CD4-positive, alpha-beta T cell (primary cell): Measurements from ENCODE around the gene MAP4K2. TPM values are rescaled to one million over a fixed set of nuclear protein-coding genes. Genes with fewer than 3 reads are reported as not detected.

ENCODE experiments used
- ATAC-seq: fragments of 200-7000 bp; cut with Tn5 transposase; one replicate; pipeline ENCODE4 v1.10.0; 2022; ENCODE audit warnings: mild to moderate bottlenecking; ENCODE audit not compliant: poor library complexity
- CTCF ChIA-PET: fragments of 350-600 bp; sonication (Branson Sonifier 250); formaldehyde crosslinking; loops from one replicate; lab custom pipeline; 2021; ENCODE audit warnings: antibody characterized with exemption, inconsistent platforms; lab: Charles Lee
- POLR2A ChIA-PET: fragments of 350-600 bp; sonication (Branson Sonifier 250); formaldehyde crosslinking; loops from one replicate; lab custom pipeline; 2021; ENCODE audit warnings: antibody characterized with exemption, inconsistent platforms; lab: Charles Lee
- DNase-seq, 14 experiments: peaks; one replicate each; pipeline ENCODE4 v3.0.0-alpha.2; 2013 to 2020; ENCODE audit warnings: mixed read lengths in 2 of 14
- H3K27ac ChIP-seq, 2 donors: one replicate each; pipeline versions ENCODE4 v1.5.1 to v1.7.0; 2013; ENCODE audit warnings: low read length in 2 of 2, low read depth in 1 of 2, mild to moderate bottlenecking in 1 of 2
- H3K27me3 ChIP-seq, 2 experiments: 1 replicate in 1 of 2; 2 replicates in 1 of 2; pipeline versions ENCODE4 v1.6.1 to v1.7.0; 2013; ENCODE audit warnings: low read length in 2 of 2, control low read depth in 1 of 2, mild to moderate bottlenecking in 1 of 2, moderate library complexity in 1 of 2; ENCODE audit not compliant: insufficient read depth in 2 of 2, control insufficient read depth in 1 of 2
- H3K36me3 ChIP-seq: one replicate; pipeline ENCODE4 v1.6.1; 2013; ENCODE audit warnings: low read length, control low read depth; ENCODE audit not compliant: insufficient read depth
- H3K4me1 ChIP-seq: one replicate; pipeline ENCODE4 v1.6.1; 2013; ENCODE audit warnings: low read length, control low read depth; ENCODE audit not compliant: insufficient read depth
- H3K4me3 ChIP-seq: one replicate; pipeline ENCODE4 v1.5.1; 2013; ENCODE audit warnings: mild to moderate bottlenecking, low read length, moderate library complexity
- H3K9me3 ChIP-seq, 2 experiments: 1 replicate in 1 of 2; 2 replicates in 1 of 2; pipeline versions ENCODE4 v1.6.1 to v1.7.0; 2013; ENCODE audit warnings: low read length in 2 of 2, mild to moderate bottlenecking in 2 of 2, control low read depth in 1 of 2, moderate library complexity in 1 of 2; ENCODE audit not compliant: control insufficient read depth in 1 of 2, insufficient read depth in 1 of 2
- H3K27ac Mint-ChIP-seq: one replicate; pipeline ENCODE4 v1.8.0; 2020; ENCODE audit warnings: mixed read lengths
- H3K27me3 Mint-ChIP-seq: one replicate; pipeline ENCODE4 v1.8.0; 2021; ENCODE audit warnings: mixed read lengths
- H3K36me3 Mint-ChIP-seq: one replicate; pipeline ENCODE4 v1.8.0; 2021; ENCODE audit warnings: low read depth, mixed read lengths
- H3K4me1 Mint-ChIP-seq: one replicate; pipeline ENCODE4 v1.8.0; 2021; ENCODE audit warnings: low read depth, mixed read lengths
- H3K4me3 Mint-ChIP-seq: one replicate; pipeline ENCODE4 v1.8.0; 2020; ENCODE audit warnings: mild to moderate bottlenecking, mixed read lengths
- H3K9me3 Mint-ChIP-seq: one replicate; pipeline ENCODE4 v1.8.0; 2020; ENCODE audit warnings: mixed read lengths
- intact Hi-C, 2 experiments: fragments of 100-400 bp; cut with DNase I in 1 of 2; cut with micrococcal nuclease in 1 of 2; formaldehyde crosslinking; loops; one replicate each; pipeline versions ENCODE4 v1.15.1 to v1.9.0; 2023 to 2025; cut with DNase I, micrococcal nuclease
- total RNA-seq, 174 experiments: library from RNA in 2 of 174; stranded (reverse) in 2 of 174; gene quantifications; one replicate each; pipeline ENCODE4 v1.2.3 and lab custom pipeline; 2021 to 2026
- TF ChIP-seq, protein P1 (sequence below): fragments of 200-600 bp; IDR thresholded peaks from one replicate; pipeline ENCODE4 v1.8.0; 2022; ENCODE audit warnings: antibody characterized with exemption, mild to moderate bottlenecking

The MAP4K2 gene
- total RNA-seq, 2 experiments from 2014 or later: 71.9 to 74.1 TPM

DNA sequence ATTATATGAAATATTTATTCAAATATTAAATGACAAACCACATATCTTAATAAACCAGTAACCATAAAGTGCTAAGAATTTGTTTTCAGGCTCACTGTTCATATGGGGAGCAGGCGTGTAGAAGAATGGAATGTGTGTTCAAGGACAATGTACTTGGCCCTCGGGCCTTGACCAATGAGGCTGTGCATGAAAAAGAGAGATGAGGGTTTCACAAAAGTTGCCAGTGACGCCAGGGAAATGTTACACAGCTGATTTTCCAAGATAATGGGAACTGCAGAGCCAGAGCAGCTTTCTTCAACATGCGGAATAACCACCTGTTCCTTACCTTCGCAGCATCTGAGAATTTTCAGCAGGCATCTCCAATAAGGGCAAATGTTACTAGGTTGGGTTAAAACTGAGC is 28.9 kb downstream of the MAP4K2 start:
- H3K27me3 Mint-ChIP-seq: no peaks in the 10 kb centered on the region
- TF ChIP-seq, protein P1, sequence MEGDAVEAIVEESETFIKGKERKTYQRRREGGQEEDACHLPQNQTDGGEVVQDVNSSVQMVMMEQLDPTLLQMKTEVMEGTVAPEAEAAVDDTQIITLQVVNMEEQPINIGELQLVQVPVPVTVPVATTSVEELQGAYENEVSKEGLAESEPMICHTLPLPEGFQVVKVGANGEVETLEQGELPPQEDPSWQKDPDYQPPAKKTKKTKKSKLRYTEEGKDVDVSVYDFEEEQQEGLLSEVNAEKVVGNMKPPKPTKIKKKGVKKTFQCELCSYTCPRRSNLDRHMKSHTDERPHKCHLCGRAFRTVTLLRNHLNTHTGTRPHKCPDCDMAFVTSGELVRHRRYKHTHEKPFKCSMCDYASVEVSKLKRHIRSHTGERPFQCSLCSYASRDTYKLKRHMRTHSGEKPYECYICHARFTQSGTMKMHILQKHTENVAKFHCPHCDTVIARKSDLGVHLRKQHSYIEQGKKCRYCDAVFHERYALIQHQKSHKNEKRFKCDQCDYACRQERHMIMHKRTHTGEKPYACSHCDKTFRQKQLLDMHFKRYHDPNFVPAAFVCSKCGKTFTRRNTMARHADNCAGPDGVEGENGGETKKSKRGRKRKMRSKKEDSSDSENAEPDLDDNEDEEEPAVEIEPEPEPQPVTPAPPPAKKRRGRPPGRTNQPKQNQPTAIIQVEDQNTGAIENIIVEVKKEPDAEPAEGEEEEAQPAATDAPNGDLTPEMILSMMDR: no peak
- no peak for ATAC-seq
- peaks cover 69% of the 10 kb centered on the region for H3K4me1 ChIP-seq
- no peak overlapping the region for H3K4me3 ChIP-seq
- no peak for DNase-seq
- H3K9me3 ChIP-seq: no peaks in the 10 kb centered on the region
- H3K36me3 Mint-ChIP-seq: peaks cover 92% of the 10 kb centered on the region
- no peak overlapping the region for H3K27ac ChIP-seq
- CTCF ChIA-PET: interaction anchor here (1.2 to 4.1 kb wide), 2 partner anchors 28 to 31 kb away, joined by 3 to 28 read pairs; partner anchors contain the start of gene RASGRP2
- peak overlapping the region; percentile 92 for H3K27ac Mint-ChIP-seq
- peaks cover 82% of the 10 kb centered on the region for H3K36me3 ChIP-seq
- POLR2A ChIA-PET: interaction anchor here (1.2 to 11.6 kb wide), 5 partner anchors 9 to 85 kb away, joined by 3 to 596 read pairs (median 9); partner anchors contain the start of genes MAP4K2, PYGM and RASGRP2
- H3K9me3 Mint-ChIP-seq: no peaks in the 10 kb centered on the region
- no peaks in the 10 kb centered on the region for H3K27me3 ChIP-seq
- intact Hi-C loops: loop anchor here in 1 of 2 experiments (10.0 kb wide), 1 partner anchor 91 kb away; no protein-coding TSS in a partner anchor
- peaks cover 87% of the 10 kb centered on the region for H3K4me1 Mint-ChIP-seq
- peak overlapping the region; percentile 95 for H3K4me3 Mint-ChIP-seq

DNA sequence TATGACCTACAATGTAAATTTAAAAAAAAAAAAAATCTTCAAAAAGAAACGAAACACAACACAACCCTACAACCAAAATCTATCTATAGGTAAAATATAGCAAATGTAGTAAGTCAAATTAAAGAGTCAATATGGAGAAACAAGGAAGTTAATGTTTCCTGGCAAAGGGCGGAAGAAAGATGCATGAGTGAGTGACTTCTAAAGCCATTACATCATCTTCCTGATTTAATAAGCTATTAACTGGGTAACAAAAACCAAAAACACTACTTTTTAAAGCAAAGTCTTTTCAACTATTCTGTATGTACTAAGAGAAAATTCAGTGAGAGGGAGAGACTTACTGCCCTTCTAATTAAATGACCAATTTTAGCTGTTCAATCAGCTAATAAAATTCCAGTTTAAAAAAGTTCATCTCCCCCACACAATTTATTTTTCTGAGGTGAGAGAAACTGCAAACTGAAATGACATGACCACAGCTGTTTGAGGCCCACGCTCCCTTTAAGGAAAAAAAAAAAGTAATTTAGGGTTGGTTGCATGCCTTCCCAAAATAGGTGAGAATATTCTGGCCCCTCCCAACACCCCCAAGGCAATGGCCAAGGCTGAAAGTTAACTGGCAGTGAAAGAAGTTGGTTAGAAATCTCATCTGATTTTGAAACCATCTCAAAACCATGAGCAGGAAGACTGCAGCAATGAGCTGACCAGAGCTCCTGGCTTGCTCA is 30.6 kb downstream of the MAP4K2 start:
- DNase-seq (peak in 3 of 14 experiments; percentile 6 to 51 (median 45)), ATAC-seq (no peak)
- H3K27me3 Mint-ChIP-seq: no peaks in the 10 kb centered on the region
- peaks cover 86% of the 10 kb centered on the region for H3K4me1 ChIP-seq
- intact Hi-C loops: loop anchor here in 1 of 2 experiments (10.0 kb wide), 1 partner anchor 92 kb away; no protein-coding TSS in a partner anchor
- peak overlapping the region; percentile 74 for H3K4me3 Mint-ChIP-seq
- H3K9me3 Mint-ChIP-seq: no peaks in the 10 kb centered on the region
- H3K4me3 ChIP-seq: no peak overlapping the region
- H3K4me1 Mint-ChIP-seq: peaks cover 97% of the 10 kb centered on the region
- CTCF ChIA-PET: interaction anchor here (3.1 kb wide), 1 partner anchor 29 kb away, joined by 20 read pairs; the partner anchor contains the start of gene RASGRP2
- peak overlapping the region; percentile 5 to 43 for H3K27ac ChIP-seq
- H3K36me3 Mint-ChIP-seq: peaks cover 100% of the 10 kb centered on the region
- POLR2A ChIA-PET: interaction anchor here (0.9 to 11.6 kb wide), 5 partner anchors 7 to 87 kb away, joined by 3 to 596 read pairs (median 8); partner anchors contain the start of genes PYGM and RASGRP2
- no peaks in the 10 kb centered on the region for H3K27me3 ChIP-seq
- H3K27ac Mint-ChIP-seq: peak overlapping the region; percentile 92
- H3K9me3 ChIP-seq: no peaks in the 10 kb centered on the region
- H3K36me3 ChIP-seq: peaks cover 98% of the 10 kb centered on the region
- TF ChIP-seq, protein P1: no peak

DNA sequence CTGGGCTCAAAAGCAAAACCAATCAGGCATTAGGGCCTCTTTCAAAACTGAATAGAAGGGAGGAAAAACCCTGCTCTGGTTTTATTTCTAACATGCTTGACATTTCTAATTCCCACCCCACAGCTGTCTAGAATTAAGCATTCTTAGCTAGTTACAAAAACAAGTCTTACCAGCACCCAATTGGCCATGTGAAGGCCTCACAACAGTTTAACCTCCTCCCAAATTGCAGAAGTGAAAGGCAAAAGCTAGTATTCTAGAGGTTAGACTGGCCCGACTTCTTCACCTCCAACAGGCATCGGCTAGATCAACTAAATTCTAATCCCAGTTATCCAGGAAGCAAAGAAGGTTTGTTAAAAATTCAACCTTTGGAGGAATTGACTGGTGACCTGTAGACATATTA is 31.2 kb downstream of the MAP4K2 start:
- Histone ChIP-seq H3K27me3 (no peaks in the 10 kb centered on the region), H3K4me1 (peaks cover 87% of the 10 kb centered on the region), H3K27ac (peak overlapping the region in 1 of 2 donors; percentile 43), H3K4me3 (no peak overlapping the region), H3K36me3 (peaks cover 98% of the 10 kb centered on the region), H3K9me3 (no peaks in the 10 kb centered on the region)
- DNase-seq: no peak
- no peak for ATAC-seq
- CTCF ChIA-PET: interaction anchor here (1.7 to 3.1 kb wide), 2 partner anchors 28 to 83 kb away, joined by 4 to 20 read pairs; partner anchors contain the start of gene RASGRP2
- peak overlapping the region; percentile 92 for H3K27ac Mint-ChIP-seq
- H3K4me3 Mint-ChIP-seq: peak overlapping the region; percentile 59
- H3K4me1 Mint-ChIP-seq: peaks cover 92% of the 10 kb centered on the region
- peaks cover 100% of the 10 kb centered on the region for H3K36me3 Mint-ChIP-seq
- intact Hi-C loops: loop anchor here in 1 of 2 experiments (10.0 kb wide), 1 partner anchor 93 kb away; no protein-coding TSS in a partner anchor
- TF ChIP-seq, protein P1: no peak
- H3K27me3 Mint-ChIP-seq: no peaks in the 10 kb centered on the region
- no peaks in the 10 kb centered on the region for H3K9me3 Mint-ChIP-seq
- POLR2A ChIA-PET: interaction anchor here (0.9 to 11.6 kb wide), 5 partner anchors 7 to 88 kb away, joined by 3 to 596 read pairs (median 8); partner anchors contain the start of genes PYGM and RASGRP2
